Measurements from ENCODE around the gene PROCA1. TPM values are rescaled to one million over a fixed set of nuclear protein-coding genes. Genes with fewer than 3 reads are reported as not detected.

PROCA1 gene
- polyA plus RNA-seq, 1 experiment = 0.52 TPM

- POLR2A ChIA-PET = no interaction called here
- no peak for DNase-seq (ENCODE audit: low read depth, low spot score)
- no peaks in the 10 kb centered on the region for H3K27me3 ChIP-seq (ENCODE audit: control insufficient read depth, insufficient read depth, low read length)
- H3K27ac ChIP-seq (ENCODE audit: low read depth, low read length) = no peak overlapping the region
- CTCF ChIA-PET = interaction anchor here (1.2 to 1.5 kb wide), 2 partner anchors 11 to 14 kb away, joined by 4 to 6 read pairs; no protein-coding TSS in a partner anchor
- H3K4me3 ChIP-seq (ENCODE audit: low read depth, low read length) = no peak overlapping the region
- peaks cover 11% of the 10 kb centered on the region; the same call in 1 of the 2 replicates for H3K9me3 ChIP-seq (ENCODE audit: control insufficient read depth, insufficient read depth, low read length)
- TF ChIP-seq CTCF (IDR thresholded peaks at IDR 0.05; ENCODE audit: low read depth, low read length) = no peak
Measured at GRCh38 chr17:28657756-28658155, 53.9 kb downstream of the PROCA1 start.

- no peak for TF ChIP-seq CTCF (IDR thresholded peaks at IDR 0.05; ENCODE audit: low read depth, low read length)
- H3K4me3 ChIP-seq (ENCODE audit: low read depth, low read length) = no peak overlapping the region
- H3K9me3 ChIP-seq (ENCODE audit: control insufficient read depth, insufficient read depth, low read length) = peaks cover 11% of the 10 kb centered on the region; the same call in 1 of the 2 replicates
- H3K27ac ChIP-seq (ENCODE audit: low read depth, low read length) = no peak overlapping the region
- ChIA-PET CTCF (no interaction called here), POLR2A (no interaction called here)
- no peak for DNase-seq (ENCODE audit: low read depth, low spot score)
- H3K27me3 ChIP-seq (ENCODE audit: control insufficient read depth, insufficient read depth, low read length) = no peaks in the 10 kb centered on the region
Measured at GRCh38 chr17:28655160-28655559, 56.5 kb downstream of the PROCA1 start.

Small RNAs within 50 kb of the gene (small RNA-seq; reads per million reads assigned to genes)
- not detected for gene SNORD42A (ENCODE audit: insufficient read length, low read depth)
- gene SNORD42B (ENCODE audit: insufficient read length, low read depth) = 1.3 reads per million
- gene SNORD4A (ENCODE audit: insufficient read length, low read depth) = not detected
- gene SNORD4B (ENCODE audit: insufficient read length, low read depth) = not detected

Other genes with a start within 250 kb of the PROCA1 start
- not detected in 2 replicates for gene SLC13A2, start 238.2 kb downstream of the PROCA1 start, polyA plus RNA-seq (2011; rRNA removed)
- not detected in 2 replicates for gene FOXN1, start 205.5 kb downstream of the PROCA1 start, polyA plus RNA-seq (2011; rRNA removed)
- 51.2 and 54.3 TPM in 2 replicates for gene UNC119, start 159.3 kb downstream of the PROCA1 start, polyA plus RNA-seq (2011; rRNA removed)
- gene PIGS, start 140.4 kb downstream of the PROCA1 start, polyA plus RNA-seq (2011; rRNA removed) = 51.8 and 64.8 TPM in 2 replicates
- gene ALDOC, start 135.0 kb downstream of the PROCA1 start, polyA plus RNA-seq (2011; rRNA removed) = 46.3 and 48.6 TPM in 2 replicates
- 17.0 and 17.4 TPM in 2 replicates for gene SPAG5, start 112.9 kb downstream of the PROCA1 start, polyA plus RNA-seq (2011; rRNA removed)
- gene RSKR, start 97.7 kb downstream of the PROCA1 start, polyA plus RNA-seq (2011; rRNA removed) = 4.6 and 6.0 TPM in 2 replicates
- 141 and 156 TPM in 2 replicates for gene BLTP2, start 66.7 kb downstream of the PROCA1 start, polyA plus RNA-seq (2011; rRNA removed)
- gene SDF2, start 50.0 kb downstream of the PROCA1 start, polyA plus RNA-seq (2011; rRNA removed) = 76.1 and 79.4 TPM in 2 replicates
- 41.0 and 52.2 TPM in 2 replicates for gene SUPT6H, start 49.7 kb downstream of the PROCA1 start, polyA plus RNA-seq (2011; rRNA removed)
- 389 and 428 TPM in 2 replicates for gene RAB34, start 6.0 kb upstream of the PROCA1 start, polyA plus RNA-seq (2011; rRNA removed)
- gene RPL23A, start 8.1 kb upstream of the PROCA1 start, polyA plus RNA-seq (2011; rRNA removed) = 1,337 and 1,690 TPM in 2 replicates
- 11.8 and 13.1 TPM in 2 replicates for gene TLCD1, start 14.3 kb upstream of the PROCA1 start, polyA plus RNA-seq (2011; rRNA removed)
- 2.5 and 3.0 TPM in 2 replicates for gene NEK8, start 16.9 kb upstream of the PROCA1 start, polyA plus RNA-seq (2011; rRNA removed)
- 26.1 and 38.8 TPM in 2 replicates for gene TRAF4, start 32.1 kb upstream of the PROCA1 start, polyA plus RNA-seq (2011; rRNA removed)
- gene FAM222B, start 130.9 kb upstream of the PROCA1 start, polyA plus RNA-seq (2011; rRNA removed) = 8.3 and 11.0 TPM in 2 replicates
- 45.7 and 54.4 TPM in 2 replicates for gene ERAL1, start 143.1 kb upstream of the PROCA1 start, polyA plus RNA-seq (2011; rRNA removed)
- gene FLOT2, start 185.8 kb upstream of the PROCA1 start, polyA plus RNA-seq (2011; rRNA removed) = 80.5 and 83.9 TPM in 2 replicates
- 2.9 and 3.1 TPM in 2 replicates for gene DHRS13, start 191.2 kb upstream of the PROCA1 start, polyA plus RNA-seq (2011; rRNA removed)
- 13.6 and 17.8 TPM in 2 replicates for gene PHF12, start 239.6 kb upstream of the PROCA1 start, polyA plus RNA-seq (2011; rRNA removed)

All from AG04450 (cell line).